NAMALWA (cell line): Measurements from ENCODE around the gene PML.
"Not testable (repeated sequence)": the region's sequence is repeated elsewhere in the genome, so short reads cannot be mapped to it uniquely, and the experiment has no call there.

ENCODE experiments used
- DNase-seq: peaks from one replicate; pipeline ENCODE4 v3.0.0-alpha.2; 2015; ENCODE audit warnings: low spot score

The PML gene

GRCh38 chr15:74038707-74039655 is 44.5 kb downstream of the PML start:
- no peak for DNase-seq

- DNase-seq, result no peak
Measured at GRCh38 chr15:74039656-74040010, 45.1 kb downstream of the PML start.

GRCh38 chr15:74040109-74040850 is 45.8 kb downstream of the PML start:
- no peak for DNase-seq

GRCh38 chr15:74041311-74041756 is 46.8 kb downstream of the PML start:
- DNase-seq, result no peak

DNA sequence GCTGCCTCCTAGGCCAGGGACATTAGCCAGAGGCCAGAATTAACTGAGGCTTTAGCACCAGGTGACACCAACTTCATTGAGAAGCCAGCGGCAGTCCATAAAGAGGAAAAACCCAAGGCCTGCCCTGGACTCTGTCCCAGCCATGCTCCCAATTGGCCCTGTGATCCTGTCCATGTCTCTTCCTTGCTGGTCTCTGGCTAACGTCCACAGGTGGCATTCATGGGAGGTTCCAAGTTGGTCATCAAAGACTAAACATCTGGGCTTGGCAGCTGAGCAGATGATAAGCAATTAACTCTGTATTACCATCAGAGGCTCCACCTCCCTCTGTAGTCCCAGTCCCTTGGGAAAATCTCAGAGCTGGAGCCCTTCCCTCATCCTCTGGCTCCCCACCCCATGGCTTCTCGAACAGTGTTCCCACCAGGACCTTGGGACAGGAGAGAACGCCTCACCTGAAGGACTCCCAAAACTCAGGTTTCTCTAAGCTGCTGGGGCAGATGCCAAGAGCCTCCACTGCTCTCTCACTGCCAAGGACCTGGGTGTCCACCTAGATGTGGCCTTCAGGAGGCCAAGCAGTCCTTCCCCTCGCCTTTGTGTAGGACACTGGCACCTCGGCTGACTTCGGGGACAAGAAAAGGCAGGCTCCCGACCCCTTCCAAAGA is 47.4 kb downstream of the PML start:
- no peak for DNase-seq

DNA sequence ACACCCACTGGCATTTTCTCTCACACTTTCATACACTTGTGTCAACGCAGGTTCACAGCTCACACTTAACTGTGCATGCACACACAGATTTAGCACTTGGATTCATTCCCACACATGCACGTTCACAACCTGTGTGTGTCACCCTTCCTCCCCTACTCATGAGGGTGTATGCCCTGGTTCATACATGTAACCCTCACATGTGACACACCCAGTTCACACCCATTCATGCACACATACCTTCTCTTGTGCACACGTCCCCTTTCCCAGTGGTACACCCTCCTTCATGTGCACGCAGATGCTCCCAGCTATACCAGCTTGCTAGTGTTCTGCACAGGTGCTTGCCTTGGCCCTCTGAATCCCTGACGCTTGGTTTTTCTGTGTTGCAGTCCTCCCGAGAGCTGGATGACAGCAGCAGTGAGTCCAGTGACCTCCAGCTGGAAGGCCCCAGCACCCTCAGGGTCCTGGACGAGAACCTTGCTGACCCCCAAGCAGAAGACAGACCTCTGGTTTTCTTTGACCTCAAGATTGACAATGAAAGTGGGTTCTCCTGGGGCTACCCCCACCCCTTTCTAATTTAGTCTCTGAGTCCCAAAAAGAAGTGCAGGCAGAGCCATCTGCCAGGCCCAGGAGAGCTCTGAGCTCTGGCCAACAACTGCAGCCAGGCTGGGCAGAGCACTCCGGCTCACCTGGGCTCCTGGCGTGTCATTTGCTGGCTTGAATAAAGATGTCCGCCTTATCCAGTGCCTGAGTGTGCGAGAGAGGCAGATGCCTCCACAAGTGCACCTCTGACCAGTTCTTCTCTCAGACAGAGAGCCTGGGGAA is 48.3 kb downstream of the PML start:
- no peak for DNase-seq

- DNase-seq, result no peak
Measured at GRCh38 chr15:74043425-74044266, 49.1 kb downstream of the PML start.

- no peak for DNase-seq
Measured at GRCh38 chr15:74044267-74045110, 50.0 kb downstream of the PML start.

- no peak for DNase-seq
Measured at GRCh38 chr15:74045184-74045583, 50.7 kb downstream of the PML start.

- DNase-seq, result no peak
Measured at GRCh38 chr15:74045636-74046274, 51.2 kb downstream of the PML start.

- DNase-seq, result no peak
Measured at GRCh38 chr15:74046275-74046674, 51.8 kb downstream of the PML start.

DNA sequence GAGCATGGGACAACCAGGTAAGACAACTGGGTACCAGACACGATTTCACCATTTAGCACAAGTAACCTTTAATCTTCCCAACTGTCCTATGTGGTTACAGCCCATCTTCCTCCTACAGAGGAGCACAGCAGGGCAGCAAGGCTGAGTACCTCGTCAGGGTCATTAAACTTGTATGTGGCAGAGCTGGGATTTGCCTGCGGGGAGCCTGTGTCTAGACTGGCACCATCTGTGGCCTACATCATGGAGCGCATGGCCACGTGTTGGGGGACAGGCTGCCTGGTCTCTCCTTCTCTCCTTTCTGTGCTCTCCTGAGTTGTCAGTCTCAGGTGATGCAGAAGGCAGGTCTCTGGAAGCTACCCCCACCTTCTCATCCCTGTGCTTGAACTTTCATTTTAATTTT is 55.6 kb downstream of the PML start:
- no peak for DNase-seq

DNA sequence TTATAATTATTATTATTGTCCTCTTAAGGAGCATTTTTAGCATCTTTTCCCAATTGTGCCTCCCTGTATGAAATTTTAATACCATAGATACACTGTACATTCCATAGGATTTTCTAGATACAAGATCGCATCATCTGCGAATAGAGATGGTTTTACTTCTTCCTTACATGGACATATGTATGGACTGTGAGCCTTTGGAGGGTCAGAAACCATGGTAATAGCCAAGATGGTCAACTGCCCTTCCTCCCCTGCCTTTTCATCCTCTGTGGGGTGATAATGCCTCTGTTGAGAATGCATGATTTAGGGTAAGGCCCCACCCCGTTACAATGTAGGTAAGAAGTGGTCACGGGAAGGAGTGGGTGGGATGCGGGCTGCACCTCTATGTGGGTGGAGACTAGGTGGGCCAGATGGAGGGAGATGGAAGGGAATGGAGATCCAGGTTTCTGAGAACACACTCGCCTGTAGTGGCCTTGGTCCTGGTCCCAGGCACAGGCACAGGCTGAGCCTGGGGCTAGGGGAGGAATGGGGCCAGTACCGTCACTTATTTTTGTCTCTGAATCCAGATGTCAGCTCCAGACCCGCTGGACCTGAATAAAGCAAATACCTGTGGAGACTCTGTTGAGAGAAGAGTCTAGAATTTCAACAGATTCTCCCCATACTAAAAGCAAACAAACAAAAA is 56.2 kb downstream of the PML start:
- DNase-seq, result no peak

DNA sequence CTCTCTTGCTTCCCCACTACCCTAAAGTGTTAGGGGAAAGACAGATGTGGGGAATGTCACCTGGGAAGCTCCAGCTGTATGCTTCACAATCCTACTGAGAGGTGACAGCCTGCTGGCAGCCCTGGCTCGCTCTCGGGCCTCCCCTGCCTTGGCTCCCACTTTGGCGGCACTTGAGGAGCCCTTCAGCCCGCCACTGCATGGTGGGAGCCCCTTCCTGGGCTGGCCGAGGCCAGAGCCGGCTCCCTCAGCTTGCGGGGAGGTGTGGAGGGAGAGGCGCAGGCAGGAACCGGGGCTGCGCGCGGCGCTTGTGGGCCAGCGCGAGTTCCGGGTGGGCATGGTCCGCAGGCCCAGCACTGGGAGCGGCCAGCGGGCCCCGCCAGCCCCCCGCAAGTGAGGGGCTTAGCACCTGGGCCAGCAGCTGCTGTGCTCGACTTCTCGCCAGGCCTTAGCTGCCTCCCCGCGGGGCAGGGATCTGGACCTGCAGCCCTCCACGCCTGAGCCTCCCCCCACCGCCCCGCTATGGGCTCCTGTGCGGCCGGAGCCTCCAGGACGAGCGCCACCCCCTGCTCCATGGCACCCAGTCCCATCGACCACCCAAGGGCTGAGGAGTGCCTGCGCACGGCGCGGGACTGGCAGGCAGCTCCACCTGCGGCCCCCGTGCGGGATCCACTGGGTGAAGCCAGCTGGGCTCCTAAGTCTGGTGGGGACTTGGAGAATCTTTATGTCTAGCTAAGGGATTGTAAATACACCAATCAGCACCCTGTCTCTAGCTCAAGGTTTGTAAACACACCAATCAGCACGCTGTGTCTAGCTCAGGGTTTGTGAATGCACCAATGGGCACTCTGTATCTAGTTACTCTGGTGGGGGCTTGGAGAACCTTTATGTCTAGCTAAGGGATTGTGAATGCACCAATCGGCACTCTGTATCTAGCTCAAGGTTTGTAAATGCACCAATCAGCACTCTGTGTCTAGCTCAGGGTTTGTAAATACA is 58.0 kb downstream of the PML start:
- not testable (repeated sequence) for DNase-seq

DNA sequence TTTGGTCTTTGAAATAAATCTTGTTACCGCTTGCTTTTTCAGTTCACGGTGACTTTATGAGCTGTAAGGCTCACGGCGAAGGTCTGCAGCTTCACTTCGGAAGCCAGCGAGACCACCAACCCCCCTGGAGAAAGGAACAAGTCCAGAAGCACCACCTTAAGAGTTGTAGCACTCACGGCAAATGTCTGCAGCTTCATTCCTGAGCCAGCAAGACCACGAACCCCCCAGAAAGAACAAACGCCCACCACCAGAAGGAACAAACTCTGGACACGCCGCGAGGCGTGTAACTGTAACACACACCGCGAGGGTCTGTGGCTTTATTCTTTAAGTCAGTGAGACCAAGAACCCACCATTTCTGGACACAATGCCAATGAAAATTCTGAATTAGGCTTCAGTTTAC is 59.0 kb downstream of the PML start:
- DNase-seq, result no peak

DNA sequence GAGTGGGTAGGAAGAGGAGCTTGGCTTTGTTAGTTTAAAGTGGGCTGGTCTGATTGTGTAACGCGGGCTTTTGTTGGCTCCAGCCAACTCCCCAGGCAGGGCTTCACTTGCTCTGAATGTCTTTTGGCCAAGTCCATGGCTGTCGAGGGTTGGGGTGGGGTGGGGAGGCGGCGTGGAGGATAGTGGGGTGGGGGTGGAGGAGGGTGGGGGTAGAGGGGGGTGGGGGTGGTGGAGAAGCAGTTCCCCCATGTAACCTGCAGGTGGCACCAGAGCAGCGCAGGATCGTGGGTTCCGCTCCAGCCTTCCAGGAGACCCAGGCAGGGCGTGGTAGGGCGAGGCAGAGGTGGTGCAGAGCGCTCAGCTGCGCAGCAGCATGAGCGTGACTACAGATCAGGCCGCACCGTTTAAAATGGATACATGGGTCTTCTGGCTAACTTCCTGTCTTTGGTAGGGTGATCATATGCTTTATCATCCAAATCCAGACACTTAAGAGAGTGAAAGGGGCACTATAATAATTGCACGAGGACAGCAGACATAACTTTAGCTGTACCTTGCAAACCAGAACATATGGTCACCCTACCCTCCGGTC is 59.5 kb downstream of the PML start:
- peak; percentile 79 for DNase-seq

- DNase-seq, result no peak
Measured at GRCh38 chr15:74055804-74056203, 61.3 kb downstream of the PML start.
